ENCODE measurements around the gene OR6C2. TPM values are rescaled to one million over a fixed set of nuclear protein-coding genes. Genes with fewer than 3 reads are reported as not detected.
"Not testable (repeated sequence)": the region's sequence is repeated elsewhere in the genome, so short reads cannot be mapped to it uniquely, and the experiment has no call there.

OR6C2 gene
- total RNA-seq, 1 donor from 2014 or later, result not detected

DNA sequence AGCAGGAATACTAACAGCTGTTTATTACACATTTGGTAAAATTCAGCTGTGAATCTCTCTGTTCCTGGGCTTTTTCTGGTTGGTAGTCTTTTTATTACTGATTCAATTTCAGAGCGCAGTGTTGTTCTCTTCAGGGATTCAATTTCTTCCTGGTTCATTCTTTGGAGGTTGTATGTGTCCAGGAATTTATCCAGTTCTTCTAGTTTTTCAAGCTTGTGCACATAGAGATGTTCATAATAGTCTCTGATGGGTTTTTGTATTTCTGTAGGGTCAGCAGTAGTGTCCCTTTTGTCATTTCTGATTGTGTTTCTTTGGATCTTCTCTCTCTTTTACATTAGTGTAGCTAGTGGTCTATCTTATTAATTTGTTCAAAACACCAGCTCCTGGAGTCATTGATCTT lies 26.9 kb upstream of the OR6C2 start:
- TF ChIP-seq, protein P1, sequence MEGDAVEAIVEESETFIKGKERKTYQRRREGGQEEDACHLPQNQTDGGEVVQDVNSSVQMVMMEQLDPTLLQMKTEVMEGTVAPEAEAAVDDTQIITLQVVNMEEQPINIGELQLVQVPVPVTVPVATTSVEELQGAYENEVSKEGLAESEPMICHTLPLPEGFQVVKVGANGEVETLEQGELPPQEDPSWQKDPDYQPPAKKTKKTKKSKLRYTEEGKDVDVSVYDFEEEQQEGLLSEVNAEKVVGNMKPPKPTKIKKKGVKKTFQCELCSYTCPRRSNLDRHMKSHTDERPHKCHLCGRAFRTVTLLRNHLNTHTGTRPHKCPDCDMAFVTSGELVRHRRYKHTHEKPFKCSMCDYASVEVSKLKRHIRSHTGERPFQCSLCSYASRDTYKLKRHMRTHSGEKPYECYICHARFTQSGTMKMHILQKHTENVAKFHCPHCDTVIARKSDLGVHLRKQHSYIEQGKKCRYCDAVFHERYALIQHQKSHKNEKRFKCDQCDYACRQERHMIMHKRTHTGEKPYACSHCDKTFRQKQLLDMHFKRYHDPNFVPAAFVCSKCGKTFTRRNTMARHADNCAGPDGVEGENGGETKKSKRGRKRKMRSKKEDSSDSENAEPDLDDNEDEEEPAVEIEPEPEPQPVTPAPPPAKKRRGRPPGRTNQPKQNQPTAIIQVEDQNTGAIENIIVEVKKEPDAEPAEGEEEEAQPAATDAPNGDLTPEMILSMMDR (conservative IDR thresholded peaks at IDR 0.05), result no peak
- Mint-ChIP-seq H3K4me1 (peaks cover 12% of the 10 kb centered on the region), H3K27me3 (ENCODE audit: low read depth) (no peaks in the 10 kb centered on the region)

DNA sequence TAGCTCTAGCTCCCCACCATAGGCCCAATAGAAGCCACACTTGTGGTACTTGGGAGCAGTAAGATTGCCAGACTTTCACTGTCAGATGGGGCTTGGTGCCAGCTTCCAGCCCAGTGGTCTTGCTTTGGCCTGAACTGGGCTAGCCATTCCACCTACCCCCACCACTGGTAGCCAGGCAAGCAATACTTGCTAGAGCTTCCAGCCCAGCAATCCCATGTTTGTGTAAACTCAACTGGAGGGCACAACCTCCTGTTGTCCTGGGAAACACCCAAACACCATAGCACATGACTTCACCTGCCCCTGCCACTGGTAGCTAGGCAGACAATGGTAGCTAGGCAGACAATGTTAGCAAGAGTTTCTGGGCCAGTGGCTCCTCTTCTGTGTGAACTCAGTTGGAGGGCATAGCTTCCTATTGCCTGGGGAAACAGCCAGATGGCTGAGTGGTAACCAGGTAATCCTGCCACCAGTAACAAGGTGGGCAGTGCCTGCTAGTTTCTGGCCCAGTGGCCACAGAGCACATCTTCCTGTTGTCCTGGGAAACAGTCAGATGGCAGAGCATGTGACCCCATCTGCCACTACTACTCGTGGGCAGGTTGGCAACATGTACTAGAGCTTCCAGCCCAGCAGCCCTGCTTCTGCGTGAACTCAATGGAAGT lies 23.4 kb upstream of the OR6C2 start:
- Mint-ChIP-seq H3K36me3 (ENCODE audit: low read depth) (peaks cover 3% of the 10 kb centered on the region), H3K27ac (ENCODE audit: unreplicated experiment) (no peak overlapping the region), H3K27me3 (ENCODE audit: low read depth) (no peaks in the 10 kb centered on the region), H3K4me1 (peaks cover 3% of the 10 kb centered on the region), H3K9me3 (peaks cover 6% of the 10 kb centered on the region), H3K4me3 (no peak overlapping the region)
- TF ChIP-seq, protein P1 (conservative IDR thresholded peaks at IDR 0.05), result no peak
- DNase-seq (ENCODE audit: low read depth, low spot score), result no peak

More for the DNA sequence above, 26.9 kb upstream of the OR6C2 start:
- Mint-ChIP-seq H3K9me3 (peaks cover 6% of the 10 kb centered on the region), H3K27ac (ENCODE audit: unreplicated experiment) (no peak overlapping the region), H3K4me3 (no peak overlapping the region), H3K36me3 (ENCODE audit: low read depth) (peaks cover 3% of the 10 kb centered on the region)
- no peak for DNase-seq (ENCODE audit: low read depth, low spot score)

DNA sequence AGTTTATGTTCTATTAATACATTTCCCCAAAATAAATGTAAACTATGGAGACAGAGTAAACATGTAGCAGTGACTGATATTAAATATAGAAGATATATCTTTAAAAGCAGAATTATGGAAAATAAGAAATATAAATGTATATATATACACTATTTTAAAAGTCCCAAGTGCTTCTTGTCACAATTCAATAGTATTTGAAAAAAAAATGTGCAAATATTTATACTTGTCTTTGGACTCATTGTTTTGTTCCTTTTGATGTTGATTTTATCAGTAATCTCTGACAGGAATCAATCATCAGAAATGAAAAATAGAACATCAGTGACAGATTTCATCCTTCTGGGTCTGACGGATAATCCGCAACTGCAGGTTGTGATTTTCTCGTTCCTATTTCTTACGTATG lies 17.9 kb upstream of the OR6C2 start, which contains the start of gene OR6C76:
Gene OR6C76 (plus strand): TSS at position 301 of the 400 bp plus-strand sequence. CDS start 0 bp downstream, at position 301.
- H3K27ac Mint-ChIP-seq (ENCODE audit: unreplicated experiment), result no peak within 1 kb of the TSS
- H3K27me3 Mint-ChIP-seq (ENCODE audit: low read depth), result no peaks in the 10 kb centered on the region
- H3K4me3 Mint-ChIP-seq, result no peak within 1 kb of the TSS
- H3K4me1 Mint-ChIP-seq, result no peaks in the 10 kb centered on the region
- H3K9me3 Mint-ChIP-seq, result no peaks in the 10 kb centered on the region
- DNase-seq (ENCODE audit: low read depth, low spot score), result no peak
- H3K36me3 Mint-ChIP-seq (ENCODE audit: low read depth), result no peaks in the 10 kb centered on the region
- TF ChIP-seq, protein P1 (conservative IDR thresholded peaks at IDR 0.05), result no peak

DNA sequence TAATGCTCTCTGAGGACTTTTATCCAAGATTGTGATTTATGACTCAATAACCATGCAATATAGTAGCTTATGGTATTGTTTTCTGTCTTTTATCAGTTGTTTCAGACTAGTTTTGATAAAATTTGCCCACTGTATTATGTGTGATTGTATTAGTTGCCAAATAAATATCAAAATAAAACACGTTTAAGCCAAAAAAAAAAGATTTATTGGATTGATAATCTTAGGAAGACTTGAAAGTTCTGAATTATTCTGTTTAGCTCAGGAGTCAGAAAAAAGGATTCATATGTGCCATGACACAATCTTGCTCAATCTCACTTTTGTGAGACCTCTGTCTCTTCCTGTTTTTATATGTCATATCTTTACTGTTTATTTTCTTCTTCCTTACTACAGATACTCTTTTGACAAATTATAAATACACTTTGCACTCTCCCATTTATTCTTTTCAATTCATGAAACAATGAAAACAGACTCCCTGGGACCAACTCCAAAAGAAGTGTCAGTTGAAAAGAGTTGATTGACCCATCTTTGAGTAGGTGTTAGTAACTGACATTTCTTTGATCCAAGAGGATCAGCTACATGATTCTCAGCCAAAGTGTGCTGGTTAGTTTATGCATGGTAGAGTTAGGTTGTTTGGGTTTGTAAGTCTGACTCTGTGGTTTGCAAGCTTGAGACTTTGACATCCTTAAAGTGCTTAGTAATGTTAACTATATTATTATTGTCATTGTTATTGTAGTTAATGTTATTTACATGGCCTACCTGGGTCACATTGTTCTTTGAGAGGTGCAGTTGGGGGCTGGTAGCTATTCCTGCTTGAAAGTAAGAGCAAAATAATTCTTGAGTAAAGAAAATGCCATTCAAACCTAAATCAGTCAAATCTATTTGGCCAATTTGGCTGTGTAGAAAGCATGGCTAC lies 15.3 kb upstream of the OR6C2 start:
- H3K4me3 Mint-ChIP-seq, result no peak overlapping the region
- H3K27me3 Mint-ChIP-seq (ENCODE audit: low read depth), result no peaks in the 10 kb centered on the region
- TF ChIP-seq, protein P1 (conservative IDR thresholded peaks at IDR 0.05), result no peak
- H3K36me3 Mint-ChIP-seq (ENCODE audit: low read depth), result no peaks in the 10 kb centered on the region
- H3K9me3 Mint-ChIP-seq, result no peaks in the 10 kb centered on the region
- no peaks in the 10 kb centered on the region for H3K4me1 Mint-ChIP-seq
- H3K27ac Mint-ChIP-seq (ENCODE audit: unreplicated experiment), result no peak overlapping the region
- DNase-seq (ENCODE audit: low read depth, low spot score), result no peak

DNA sequence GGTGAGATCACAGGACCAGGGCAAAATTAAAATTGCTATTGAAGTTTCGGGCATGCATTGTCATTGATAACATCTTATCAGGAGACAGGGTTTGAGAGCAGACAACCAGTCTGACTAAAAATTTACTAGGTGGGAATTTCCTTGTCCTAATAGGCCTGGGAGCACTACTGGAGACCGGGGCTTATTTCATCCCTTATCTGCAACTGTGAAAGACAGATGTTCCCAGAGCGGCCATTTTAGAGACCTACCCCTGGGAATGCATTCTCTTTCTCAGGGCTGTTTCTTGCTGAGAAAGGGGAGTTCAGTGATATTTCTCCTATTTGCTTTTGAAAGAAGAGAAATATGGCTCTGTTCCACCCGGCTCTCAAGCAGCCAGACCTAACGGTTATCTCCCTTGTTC lies 2.6 kb upstream of the OR6C2 start:
- H3K36me3 Mint-ChIP-seq (ENCODE audit: low read depth); H3K27ac Mint-ChIP-seq (ENCODE audit: unreplicated experiment); H3K27me3 Mint-ChIP-seq (ENCODE audit: low read depth); H3K4me1 Mint-ChIP-seq; DNase-seq (ENCODE audit: low read depth, low spot score); H3K4me3 Mint-ChIP-seq: not testable (repeated sequence)
- peaks cover 13% of the 10 kb centered on the region for H3K9me3 Mint-ChIP-seq

DNA sequence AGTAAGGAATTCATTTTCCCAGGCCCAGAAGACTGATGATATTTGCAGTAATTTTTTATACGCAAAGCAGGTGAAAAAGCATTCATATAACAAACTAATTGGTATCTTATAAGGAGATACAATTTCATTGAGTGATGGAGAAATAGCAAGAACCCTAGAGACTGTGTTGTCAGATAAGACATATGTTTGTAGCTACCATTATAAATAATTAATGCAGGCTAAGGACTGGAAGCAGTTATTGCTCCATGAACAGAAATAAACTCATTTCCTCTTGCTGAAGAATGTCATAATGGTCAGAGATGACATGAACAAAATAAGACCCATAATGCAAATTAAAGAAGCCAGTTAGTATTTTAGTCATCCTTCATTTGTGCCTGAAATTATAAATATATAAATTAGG lies 1.5 kb downstream of the OR6C2 start:
- no peaks in the 10 kb centered on the region for H3K27me3 Mint-ChIP-seq (ENCODE audit: low read depth)
- H3K36me3 Mint-ChIP-seq (ENCODE audit: low read depth), result no peaks in the 10 kb centered on the region
- no peak overlapping the region for H3K4me3 Mint-ChIP-seq
- no peak overlapping the region for H3K27ac Mint-ChIP-seq (ENCODE audit: unreplicated experiment)
- DNase-seq (ENCODE audit: low read depth, low spot score), result no peak
- H3K4me1 Mint-ChIP-seq, result no peaks in the 10 kb centered on the region
- TF ChIP-seq, protein P1 (conservative IDR thresholded peaks at IDR 0.05), result no peak
- peaks cover 5% of the 10 kb centered on the region for H3K9me3 Mint-ChIP-seq

Data from neural crest cell (in vitro differentiated cells).